Liver (tissue), 9 donors: Measurements from ENCODE around the gene CEP128. TPM values are rescaled to one million over a fixed set of nuclear protein-coding genes. Genes with fewer than 3 reads are reported as not detected.

Experiments
- DNase-seq: peaks from one replicate; pipeline ENCODE4 v3.0.0-alpha.2; 2017; ENCODE audit warnings: low spot score
- H3K27ac ChIP-seq, 2 donors: one replicate each; pipeline ENCODE4 v1.7.0; 2013; ENCODE audit warnings: inconsistent platforms in 2 of 2, low read length in 2 of 2, control low read depth in 1 of 2, low read depth in 1 of 2, mild to moderate bottlenecking in 1 of 2
- H3K27me3 ChIP-seq, 4 donors: one replicate each; pipeline versions ENCODE4 v1.6.1 to v1.7.0; 2013; ENCODE audit warnings: low read length in 3 of 4, inconsistent platforms in 1 of 4, mild to moderate bottlenecking in 1 of 4, moderate library complexity in 1 of 4; ENCODE audit not compliant: control insufficient read depth in 4 of 4, insufficient read depth in 4 of 4
- H3K36me3 ChIP-seq, 4 donors: one replicate each; pipeline versions ENCODE4 v1.6.1 to v1.7.0; 2013; ENCODE audit warnings: low read length in 3 of 4, mild to moderate bottlenecking in 3 of 4, low read depth in 1 of 4, moderate library complexity in 1 of 4; ENCODE audit not compliant: control insufficient read depth in 4 of 4, insufficient read depth in 3 of 4
- H3K4me1 ChIP-seq, 4 donors: one replicate each; pipeline versions ENCODE4 v1.6.1 to v1.7.0; 2013; ENCODE audit warnings: low read length in 3 of 4, mild to moderate bottlenecking in 3 of 4, moderate library complexity in 1 of 4; ENCODE audit not compliant: control insufficient read depth in 4 of 4, insufficient read depth in 4 of 4
- H3K4me3 ChIP-seq, 3 donors: one replicate each; pipeline versions ENCODE4 v1.6.1 to v1.7.0; 2013; ENCODE audit warnings: low read length in 3 of 3, control low read depth in 1 of 3, low read depth in 1 of 3, mild to moderate bottlenecking in 1 of 3
- H3K9ac ChIP-seq, 2 donors: one replicate each; pipeline ENCODE4 v1.7.0; 2013; ENCODE audit warnings: low read length in 2 of 2, mild to moderate bottlenecking in 2 of 2, moderate library complexity in 2 of 2, control low read depth in 1 of 2, low read depth in 1 of 2
- H3K9me3 ChIP-seq, 4 donors: one replicate each; pipeline versions ENCODE4 v1.6.1 to v1.7.0; 2013; ENCODE audit warnings: low read length in 3 of 4; ENCODE audit not compliant: control insufficient read depth in 4 of 4
- CTCF ChIP-seq: fragments of 150-350 bp; IDR thresholded peaks from 2 replicates; pipeline ENCODE4 v1.5.1; 2017; ENCODE audit warnings: improper control_type of control experiment, low read depth, low read length; ENCODE audit not compliant: missing input control
- EGR1 ChIP-seq, 2 donors: IDR thresholded peaks; 2 replicates each; pipeline ENCODE4 v1.6.1; 2016 to 2018; ENCODE audit warnings: antibody characterized with exemption in 2 of 2, low read depth in 2 of 2
- FOXA1 ChIP-seq: IDR thresholded peaks from 2 replicates; pipeline ENCODE4 v1.6.1; 2016; ENCODE audit warnings: antibody characterized with exemption
- FOXA2 ChIP-seq: IDR thresholded peaks from 2 replicates; pipeline ENCODE4 v1.6.1; 2016; ENCODE audit warnings: antibody characterized with exemption
- GABPA ChIP-seq, 2 donors: IDR thresholded peaks in 1 of 2; conservative IDR thresholded peaks in 1 of 2; 2 replicates each; pipeline ENCODE4 v1.6.1; 2016; ENCODE audit warnings: antibody characterized with exemption in 2 of 2, mild to moderate bottlenecking in 1 of 2, moderate library complexity in 1 of 2
- HNF4A ChIP-seq, 2 donors: conservative IDR thresholded peaks; 2 replicates each; pipeline ENCODE4 v1.6.1; 2016; ENCODE audit warnings: antibody characterized with exemption in 2 of 2, mild to moderate bottlenecking in 2 of 2
- HNF4G ChIP-seq: IDR thresholded peaks from 2 replicates; pipeline ENCODE4 v1.6.1; 2016; ENCODE audit warnings: antibody characterized with exemption
- JUND ChIP-seq, 2 donors: IDR thresholded peaks; 2 replicates each; pipeline ENCODE4 v1.6.1; 2016; ENCODE audit warnings: antibody characterized with exemption in 2 of 2
- MAX ChIP-seq: IDR thresholded peaks from 2 replicates; pipeline ENCODE4 v1.6.1; 2016; ENCODE audit warnings: antibody characterized with exemption
- NR2F2 ChIP-seq: IDR thresholded peaks from 2 replicates; pipeline ENCODE4 v1.6.1; 2016; ENCODE audit warnings: antibody characterized with exemption
- REST ChIP-seq: IDR thresholded peaks from 2 replicates; pipeline ENCODE4 v1.6.1; 2016; ENCODE audit warnings: antibody characterized with exemption, mild to moderate bottlenecking
- RXRA ChIP-seq, 2 donors: IDR thresholded peaks; 2 replicates each; pipeline ENCODE4 v1.6.1; 2017 to 2018; ENCODE audit warnings: antibody characterized with exemption in 2 of 2, mild to moderate bottlenecking in 1 of 2
- SP1 ChIP-seq: IDR thresholded peaks from 2 replicates; pipeline ENCODE4 v1.6.1; 2018; ENCODE audit warnings: antibody characterized with exemption, mild to moderate bottlenecking
- TAF1 ChIP-seq: conservative IDR thresholded peaks from 2 replicates; pipeline ENCODE4 v1.6.1; 2016; ENCODE audit warnings: antibody characterized with exemption, mild to moderate bottlenecking
- YY1 ChIP-seq: IDR thresholded peaks from 2 replicates; pipeline ENCODE4 v1.6.1; 2016; ENCODE audit warnings: antibody characterized with exemption, mild to moderate bottlenecking
- ZBTB33 ChIP-seq: IDR thresholded peaks from 2 replicates; pipeline ENCODE4 v1.6.1; 2016; ENCODE audit warnings: antibody characterized with exemption
- WGBS: extraction: QIAGEN DNeasy Blood & Tissue Kit; methylation state at CpG from one replicate; pipeline ENCODE4 v1.1.7; 2013; 5-methylcytosine and 5-hydroxymethylcytosine counted together
- polyA plus RNA-seq, 2 donors: library from polyadenylated mRNA; stranded (reverse) in 1 of 2; unstranded in 1 of 2; fragments of 200-250 nt in 1 of 2; fragments of >200 nt in 1 of 2; fragmentation: Nextera tagmentation in 1 of 2; extraction: Ambion mirVana in 1 of 2; gene quantifications; one replicate each; pipeline versions ENCODE4 v1.2.1 to v1.2.3, GENCODE V29; 2013 to 2015
- total RNA-seq, 2 donors: library from RNA; depleted of rRNA; stranded (reverse); fragments of >200 nt; gene quantifications; one replicate each; pipeline ENCODE4 v1.2.3, GENCODE V29; 2014
- donor health status: healthy.
- donor health status: healthy.
- donor health status: healthy.
- donor health status: healthy.
- donor health status: healthy.

The CEP128 gene
- total and polyA plus RNA-seq, 4 donors = 0.27 to 3.8 (median 1.4) TPM

- TF ChIP-seq CTCF (no peak), FOXA1 (no peak), YY1 (no peak), TAF1 (no peak), ZBTB33 (no peak)
Measured at GRCh38 chr14:80958939-80959338, 17.4 kb upstream of the CEP128 start (continued).

- TF ChIP-seq HNF4G (no peak), GABPA (IDR thresholded peaks at IDR 0.05 in 1 of 2, conservative IDR thresholded peaks at IDR 0.05 in 1 of 2) (no peak), JUND (IDR thresholded peaks at IDR 0.05) (no peak), FOXA2 (no peak), MAX (no peak), SP1 (no peak)
- Histone ChIP-seq H3K36me3 (no peaks in the 10 kb centered on the region), H3K9me3 (no peaks in the 10 kb centered on the region), H3K4me3 (no peak overlapping the region), H3K27ac (no peak overlapping the region), H3K4me1 (peaks cover 0 to 15% (median 8%) of the 10 kb centered on the region in 4 donors), H3K27me3 (no peaks in the 10 kb centered on the region), H3K9ac (no peak overlapping the region)
- WGBS = 80% methylated on average over 2 of the region's 2 CpGs
- no peak for DNase-seq
Measured at GRCh38 chr14:80958226-80958625, 16.7 kb upstream of the CEP128 start.

GRCh38 chr14:80957613-80958012 is 16.1 kb upstream of the CEP128 start:
- no peak overlapping the region for H3K27ac ChIP-seq
- peaks cover 0 to 15% (median 8%) of the 10 kb centered on the region in 4 donors for H3K4me1 ChIP-seq
- H3K36me3 ChIP-seq = no peaks in the 10 kb centered on the region
- DNase-seq = no peak
- TF ChIP-seq RXRA (IDR thresholded peaks at IDR 0.05) (no peak), HNF4A (conservative IDR thresholded peaks at IDR 0.05) (no peak), EGR1 (IDR thresholded peaks at IDR 0.05; ENCODE audit: low read depth in 2 of 2) (no peak), FOXA2 (no peak), CTCF (no peak), TAF1 (no peak), REST (no peak), NR2F2 (no peak), YY1 (no peak), ZBTB33 (no peak)
- 77% methylated on average over 2 of the region's 2 CpGs for WGBS
- H3K9ac ChIP-seq = no peak overlapping the region
- H3K27me3 ChIP-seq = no peaks in the 10 kb centered on the region
- H3K9me3 ChIP-seq = no peaks in the 10 kb centered on the region
- no peak overlapping the region for H3K4me3 ChIP-seq
